Glomerular visceral epithelial cell (primary cell): Measurements from ENCODE around the gene ERFL.
A peak's percentile ranks its signal among the peaks of the same experiment; 100 is the strongest.
"Not testable (repeated sequence)": the region's sequence is repeated elsewhere in the genome, so short reads cannot be mapped to it uniquely, and the experiment has no call there.

Experiments used
- DNase-seq: peaks from one replicate; pipeline ENCODE4 v3.0.0-alpha.2; 2016; ENCODE audit errors: extremely low spot score

The ERFL gene

GRCh38 chr19:41877916-41878905 is 50.0 kb downstream of the ERFL start:
- DNase-seq: no peak

GRCh38 chr19:41876847-41877832 is 51.1 kb downstream of the ERFL start, which contains the start of gene CD79A:
Gene CD79A (plus strand): TSS chr19:41877279. CDS start chr19:41877305, 26 bp downstream.
- no peak for DNase-seq

- DNase-seq: not testable (repeated sequence)
Observed at GRCh38 chr19:41875973-41876372, 52.3 kb downstream of the ERFL start.

- peak; percentile 84 for DNase-seq
Observed at GRCh38 chr19:41872775-41873647, 55.2 kb downstream of the ERFL start.

GRCh38 chr19:41872384-41872774 is 55.9 kb downstream of the ERFL start:
- no peak for DNase-seq

- no peak for DNase-seq
Observed at GRCh38 chr19:41871573-41872383, 56.5 kb downstream of the ERFL start.

GRCh38 chr19:41870401-41870873 is 57.8 kb downstream of the ERFL start:
- peak; percentile 50 for DNase-seq

GRCh38 chr19:41869374-41869955 is 58.8 kb downstream of the ERFL start:
- DNase-seq: no peak

GRCh38 chr19:41868989-41869300 is 59.3 kb downstream of the ERFL start:
- DNase-seq: no peak

GRCh38 chr19:41868120-41868988 is 59.9 kb downstream of the ERFL start:
- DNase-seq: no peak

GRCh38 chr19:41866284-41866683 is 62.0 kb downstream of the ERFL start:
- no peak for DNase-seq

- DNase-seq: no peak
Observed at GRCh38 chr19:41864374-41864773, 63.9 kb downstream of the ERFL start.

GRCh38 chr19:41863209-41863931 is 64.9 kb downstream of the ERFL start:
- no peak for DNase-seq

- no peak for DNase-seq
Observed at GRCh38 chr19:41862445-41862986, 65.7 kb downstream of the ERFL start.

GRCh38 chr19:41861846-41862245 is 66.4 kb downstream of the ERFL start:
- no peak for DNase-seq

GRCh38 chr19:41861116-41861768 is 67.0 kb downstream of the ERFL start:
- DNase-seq: no peak

GRCh38 chr19:41860419-41861115 is 67.7 kb downstream of the ERFL start:
- no peak for DNase-seq
